SH-SY5Y (cell line): ENCODE measurements around the gene DEAF1.

Experiments used
- GATA2 ChIP-seq: IDR thresholded peaks from 2 replicates; pipeline ENCODE4 v1.6.1; 2011; ENCODE audit warnings: mild to moderate bottlenecking, low read depth, low read length
- GATA3 ChIP-seq: IDR thresholded peaks from 2 replicates; pipeline ENCODE4 v1.6.1; 2011; ENCODE audit warnings: low read depth, mild to moderate bottlenecking, low read length, moderate library complexity

- TF ChIP-seq GATA2 (no peak), GATA3 (no peak)
These were observed 24.4 kb upstream of the DEAF1 start for GRCh38 chr11:719214-720016.
